NCI-H774 (cell line): Measurements from ENCODE around the gene FUCA2.
"Not testable (repeated sequence)": the region's sequence is repeated elsewhere in the genome, so short reads cannot be mapped to it uniquely, and the experiment has no call there.

Source experiments
- DNase-seq: peaks from one replicate; lab custom pipeline; 2025; lab: John Stamatoyannopoulos, UW

Gene FUCA2

DNA sequence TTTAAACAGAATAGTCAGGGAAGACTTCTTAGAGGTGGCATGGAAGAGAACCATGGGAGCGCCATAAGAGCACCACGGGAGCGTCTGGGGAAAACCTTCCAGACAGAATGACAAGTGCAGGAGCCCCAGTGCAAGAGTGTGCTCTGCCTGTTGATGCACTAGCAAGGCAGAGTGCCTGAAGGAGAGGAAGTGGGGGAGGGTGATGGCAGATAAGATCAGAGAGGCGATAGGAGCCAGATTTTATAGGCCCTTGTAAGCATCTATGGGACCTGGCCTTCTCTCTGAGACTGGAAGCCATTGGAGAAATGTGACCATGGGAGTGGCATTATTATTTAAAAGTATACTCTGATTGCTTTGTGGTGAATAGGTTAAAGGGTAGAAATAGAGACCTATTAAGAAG is 13.1 kb downstream of the FUCA2 start:
- no peak for DNase-seq

DNA sequence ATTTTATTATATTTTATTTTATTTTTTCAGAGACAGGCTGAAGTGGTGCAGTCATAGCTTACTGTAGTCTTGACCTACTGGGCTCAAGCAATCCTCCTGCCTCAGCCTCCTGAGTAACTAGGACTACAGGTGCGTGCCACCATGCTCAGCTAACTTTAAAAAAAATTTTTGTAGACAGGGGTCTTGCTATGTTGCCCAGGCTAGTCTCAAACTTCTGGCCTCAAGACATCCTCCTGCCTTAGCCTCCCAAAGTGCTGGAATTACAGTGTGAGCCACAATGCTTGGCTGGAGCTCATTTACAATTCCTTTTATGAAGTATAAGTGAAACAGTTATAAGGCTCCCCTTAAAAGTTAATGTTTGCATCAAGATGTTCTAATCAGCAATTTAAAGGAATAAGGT is 14.5 kb downstream of the FUCA2 start:
- DNase-seq: no peak

DNA sequence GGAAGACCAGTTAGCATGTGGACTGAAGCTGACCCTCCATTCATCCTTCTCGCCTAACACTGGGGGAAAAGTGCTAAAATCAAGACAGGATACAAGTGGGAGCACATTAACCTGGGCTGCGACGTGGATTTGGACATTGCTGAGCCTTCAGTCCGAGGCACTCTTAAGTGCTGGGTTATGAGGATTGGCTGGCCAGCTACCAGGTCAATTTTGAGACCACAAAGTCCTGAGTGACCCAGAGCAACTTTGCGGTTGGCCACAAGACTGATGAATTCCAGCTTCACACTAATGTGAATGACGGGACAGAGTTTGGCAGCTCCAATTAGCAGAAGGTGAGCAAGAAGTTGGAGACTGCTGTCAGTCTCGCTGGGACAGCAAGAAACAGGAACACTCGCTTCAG is 20.7 kb downstream of the FUCA2 start:
- no peak for DNase-seq

DNA sequence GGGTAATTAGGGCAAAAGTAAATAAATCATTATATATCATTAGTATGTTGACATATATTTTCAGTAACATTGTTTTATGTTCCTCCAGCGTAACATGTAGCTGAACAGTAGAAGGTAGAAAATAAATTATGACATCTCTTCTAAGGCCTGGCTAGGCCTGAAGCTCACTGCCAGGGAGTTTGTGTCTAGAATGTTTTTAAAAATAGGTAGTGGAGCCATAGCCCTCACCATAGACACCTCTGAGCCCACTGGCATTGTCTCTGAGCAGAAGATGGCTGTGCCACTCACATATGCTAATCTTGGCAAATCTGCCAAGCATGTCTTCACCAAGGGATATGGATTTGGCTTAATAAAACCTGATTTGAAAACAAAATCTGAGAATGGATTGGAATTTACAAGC is 21.3 kb downstream of the FUCA2 start:
- no peak for DNase-seq

DNA sequence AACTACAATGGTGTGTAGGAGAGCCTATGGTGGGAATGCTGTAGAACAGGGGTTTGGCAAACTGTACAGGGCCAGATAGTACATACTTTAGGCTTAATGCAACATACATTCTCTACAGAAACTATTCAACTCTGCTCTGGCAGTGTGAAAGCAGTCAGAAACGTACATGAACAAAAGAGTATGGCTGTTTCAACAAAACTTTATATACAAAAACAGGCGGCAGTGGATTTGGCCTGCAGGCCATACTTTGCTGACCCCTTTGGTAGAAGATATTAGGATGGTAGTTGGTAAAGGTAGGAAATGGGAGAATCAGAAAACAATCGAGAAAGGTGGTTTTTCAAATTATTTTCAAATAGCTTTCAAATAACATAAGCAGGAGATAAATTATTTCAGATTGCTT is 24.8 kb downstream of the FUCA2 start:
- no peak for DNase-seq

DNA sequence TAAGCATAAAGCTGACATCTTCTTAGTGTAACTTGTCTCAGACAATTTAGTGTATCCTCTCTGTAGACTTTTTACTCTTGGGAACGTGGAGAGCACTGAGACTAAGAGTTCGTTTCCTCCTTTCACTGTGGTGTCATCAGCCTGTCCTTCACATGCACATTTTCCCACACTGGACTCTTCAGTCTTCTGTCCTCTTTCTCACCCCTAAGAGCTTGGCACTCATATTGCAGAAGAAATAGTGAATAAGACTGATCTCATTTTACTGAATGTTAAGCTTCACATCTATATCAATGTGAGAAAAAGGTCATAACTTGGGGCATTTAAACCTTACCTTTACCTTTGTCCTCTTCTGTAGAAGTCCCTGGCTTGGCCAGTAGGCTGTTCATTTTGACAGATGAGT is 25.6 kb downstream of the FUCA2 start:
- no peak for DNase-seq

DNA sequence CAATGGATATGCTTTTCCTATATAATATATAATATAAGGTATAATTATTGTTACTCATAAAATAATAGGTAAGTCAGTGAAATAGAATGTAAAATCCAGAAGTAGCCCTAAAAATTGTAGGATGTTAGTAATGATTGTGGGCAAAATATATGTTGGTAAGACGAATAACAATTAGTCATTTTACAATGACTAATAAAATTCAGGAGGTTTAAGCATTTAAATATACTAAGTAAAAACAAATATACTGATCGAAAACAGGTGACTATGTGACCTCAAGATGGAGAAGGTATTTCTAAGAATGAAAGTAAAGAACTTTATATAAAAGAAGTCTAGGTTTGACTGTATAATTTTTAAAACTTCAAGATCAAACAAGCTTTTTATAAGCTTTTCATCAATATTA is 28.9 kb downstream of the FUCA2 start:
- DNase-seq: no peak

DNA sequence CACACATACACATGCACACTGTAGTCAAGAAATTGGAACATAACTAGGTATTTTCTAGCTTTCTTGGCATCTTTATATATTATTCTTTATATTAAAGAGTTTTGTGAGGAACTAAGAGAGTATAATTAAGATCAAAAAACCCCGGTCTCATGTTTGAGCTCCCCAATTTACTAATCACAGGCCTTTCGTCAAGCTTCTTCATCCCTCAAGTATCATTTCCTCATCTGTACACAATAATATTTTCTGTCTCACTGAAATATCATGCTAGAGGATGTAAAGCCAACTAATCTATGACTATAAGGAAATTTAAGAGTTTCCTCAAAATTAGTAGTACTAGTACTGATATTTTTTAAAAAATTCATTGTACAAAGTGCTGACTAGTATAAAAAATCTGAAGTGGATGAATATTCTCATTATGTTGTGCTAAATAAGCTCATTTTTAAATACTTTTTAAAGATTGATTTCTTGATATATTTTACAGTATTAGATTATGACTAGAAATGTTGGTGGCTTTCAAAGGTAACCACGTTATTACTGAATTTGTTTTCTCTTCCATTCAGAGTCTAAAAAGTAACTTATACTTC is 32.9 kb downstream of the FUCA2 start:
- DNase-seq: no peak

DNA sequence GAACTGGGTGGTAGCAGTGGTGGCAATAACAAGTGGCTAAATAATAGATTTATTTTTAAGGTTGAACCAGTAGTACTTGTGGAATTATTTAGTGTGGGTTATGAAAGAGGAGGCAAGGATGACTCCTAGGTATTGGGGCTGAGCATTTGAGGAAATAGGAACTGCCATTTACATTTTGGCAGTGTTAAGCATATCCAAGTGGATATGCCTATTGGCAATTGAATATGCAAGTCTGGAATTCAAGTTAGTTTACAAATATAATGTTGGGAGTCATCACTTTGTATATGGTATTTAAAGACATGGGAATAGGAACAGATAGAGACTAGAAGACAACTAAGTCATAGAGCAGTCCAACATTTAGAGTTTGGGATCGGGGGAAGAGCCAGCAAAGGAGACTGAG is 35.0 kb downstream of the FUCA2 start:
- no peak for DNase-seq

DNA sequence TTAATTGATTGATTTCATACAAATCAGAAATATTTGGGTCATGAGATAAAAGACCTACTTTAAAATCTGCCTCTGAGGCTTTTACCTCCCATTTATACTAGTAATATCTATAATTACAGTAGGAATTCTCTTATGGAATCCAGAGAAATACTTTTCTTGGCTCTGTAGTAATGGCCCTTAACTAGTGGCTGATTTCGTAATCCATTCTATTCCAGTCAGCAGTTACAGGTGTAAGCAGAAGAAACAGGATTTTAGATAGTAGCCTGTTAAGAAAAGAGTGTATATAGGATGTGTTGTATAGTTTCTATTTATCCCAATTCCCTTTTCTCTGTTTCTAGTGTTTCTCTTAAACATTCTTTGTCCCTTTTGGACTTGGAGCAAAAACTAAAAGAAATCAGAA is 39.7 kb downstream of the FUCA2 start:
- no peak for DNase-seq

DNA sequence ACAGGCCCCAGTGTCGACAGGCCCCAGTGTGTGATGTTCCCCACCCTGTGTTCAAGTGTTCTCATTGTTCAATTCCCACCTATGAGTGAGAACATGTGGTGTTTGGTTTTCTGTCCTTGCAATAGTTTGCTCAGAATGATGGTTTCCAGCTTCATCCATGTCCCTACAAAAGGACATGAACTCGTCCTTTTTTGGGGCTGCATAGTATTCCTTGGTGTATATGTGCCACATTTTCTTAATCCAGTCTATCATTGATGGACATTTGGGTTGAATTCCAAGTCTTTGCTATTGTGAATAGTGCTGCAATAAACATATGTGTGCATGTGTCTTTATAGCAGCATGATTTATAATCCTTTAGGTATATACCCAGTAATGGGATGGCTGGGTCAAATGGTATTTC is 42.7 kb downstream of the FUCA2 start:
- not testable (repeated sequence) for DNase-seq

DNA sequence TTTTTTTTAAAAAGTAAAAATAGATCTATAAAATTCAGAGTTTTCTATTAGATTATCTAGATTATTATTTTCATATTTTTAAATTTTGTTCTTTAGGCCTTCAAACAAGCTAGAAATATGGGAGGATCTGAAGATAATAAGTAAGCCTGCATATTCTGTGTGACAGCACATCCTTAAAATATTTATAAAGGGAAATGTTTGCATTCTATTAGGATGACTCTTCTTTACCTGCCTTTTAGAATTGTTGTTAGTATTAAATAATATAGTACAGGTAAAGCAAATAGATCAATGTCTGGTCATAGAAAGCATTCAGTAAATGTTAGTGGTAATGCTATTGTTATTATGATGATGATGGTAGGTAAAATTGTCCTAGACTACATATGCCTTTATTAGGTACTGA is 43.5 kb downstream of the FUCA2 start:
- no peak for DNase-seq

DNA sequence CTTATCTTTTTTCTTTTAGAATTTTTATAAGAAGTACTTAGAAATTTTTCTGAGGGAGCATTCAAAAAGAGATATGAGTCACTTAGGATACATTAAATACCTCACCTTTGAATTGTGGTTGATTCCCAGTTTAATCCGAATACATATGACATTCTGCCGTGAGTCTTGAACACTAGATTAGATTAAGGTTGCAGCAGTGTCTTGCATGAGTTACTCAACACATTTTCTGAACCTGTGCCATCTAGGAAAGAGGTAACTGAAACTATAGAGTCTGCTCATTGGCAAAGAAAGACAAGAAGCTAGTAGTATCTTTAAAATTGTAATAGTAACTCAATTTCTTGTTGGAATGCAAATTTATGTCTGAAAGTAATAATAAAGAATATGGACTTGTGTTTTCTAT is 46.0 kb downstream of the FUCA2 start:
- no peak for DNase-seq

DNA sequence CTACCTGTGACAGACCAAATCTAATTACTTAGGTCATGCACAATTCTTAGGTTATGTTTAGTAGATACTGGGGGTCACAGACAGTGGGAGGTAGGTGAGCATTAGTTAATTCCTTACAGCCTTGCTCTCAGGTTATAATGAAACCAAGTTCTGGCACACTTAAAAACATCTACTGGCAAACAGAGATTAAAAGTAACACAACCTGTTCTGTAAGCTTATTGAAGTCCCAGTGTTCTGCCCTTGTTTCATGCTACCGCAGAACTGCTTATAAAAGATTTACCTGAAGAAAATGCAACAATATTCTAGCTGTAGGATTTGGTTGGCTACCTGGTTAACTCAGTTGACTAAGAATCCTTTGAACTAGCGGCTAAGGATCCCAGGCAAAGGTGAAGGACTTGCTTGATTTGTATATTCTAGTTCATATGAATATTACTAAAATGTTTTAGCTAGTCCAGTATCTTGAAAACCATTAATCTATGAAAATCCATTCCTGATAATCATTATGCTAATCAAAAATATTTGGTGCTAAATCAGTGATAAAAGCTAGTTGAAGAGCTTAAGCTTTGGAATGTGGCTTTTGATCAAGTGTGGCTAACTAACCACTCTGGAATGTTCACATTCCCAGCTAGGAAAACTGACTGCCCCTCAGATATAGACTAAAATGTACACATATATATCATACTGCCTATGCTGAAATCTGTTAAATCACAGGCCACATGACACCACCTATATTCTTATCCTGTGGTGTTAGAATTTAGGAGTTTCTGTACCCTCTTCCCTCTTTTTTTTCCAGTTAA is 53.8 kb downstream of the FUCA2 start:
- DNase-seq: no peak

DNA sequence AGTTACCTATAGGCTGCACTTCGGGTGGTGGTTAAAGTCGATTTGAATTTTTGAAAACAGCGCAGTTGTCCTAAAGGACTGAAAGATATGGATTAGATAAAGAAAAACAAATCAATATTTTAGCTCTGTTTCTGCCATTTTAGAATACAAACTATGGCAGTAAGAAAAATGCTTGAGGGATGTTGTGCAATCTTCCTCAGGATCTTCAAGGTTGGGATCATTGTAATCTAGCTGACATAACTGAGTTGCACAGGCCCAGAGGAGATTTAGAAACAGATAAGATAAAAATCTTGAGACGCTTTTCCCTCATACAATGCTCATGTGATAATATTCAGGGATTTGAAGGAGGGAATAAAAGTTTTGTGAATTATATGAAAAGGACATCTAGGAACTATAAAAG is 60.0 kb downstream of the FUCA2 start:
- no peak for DNase-seq

DNA sequence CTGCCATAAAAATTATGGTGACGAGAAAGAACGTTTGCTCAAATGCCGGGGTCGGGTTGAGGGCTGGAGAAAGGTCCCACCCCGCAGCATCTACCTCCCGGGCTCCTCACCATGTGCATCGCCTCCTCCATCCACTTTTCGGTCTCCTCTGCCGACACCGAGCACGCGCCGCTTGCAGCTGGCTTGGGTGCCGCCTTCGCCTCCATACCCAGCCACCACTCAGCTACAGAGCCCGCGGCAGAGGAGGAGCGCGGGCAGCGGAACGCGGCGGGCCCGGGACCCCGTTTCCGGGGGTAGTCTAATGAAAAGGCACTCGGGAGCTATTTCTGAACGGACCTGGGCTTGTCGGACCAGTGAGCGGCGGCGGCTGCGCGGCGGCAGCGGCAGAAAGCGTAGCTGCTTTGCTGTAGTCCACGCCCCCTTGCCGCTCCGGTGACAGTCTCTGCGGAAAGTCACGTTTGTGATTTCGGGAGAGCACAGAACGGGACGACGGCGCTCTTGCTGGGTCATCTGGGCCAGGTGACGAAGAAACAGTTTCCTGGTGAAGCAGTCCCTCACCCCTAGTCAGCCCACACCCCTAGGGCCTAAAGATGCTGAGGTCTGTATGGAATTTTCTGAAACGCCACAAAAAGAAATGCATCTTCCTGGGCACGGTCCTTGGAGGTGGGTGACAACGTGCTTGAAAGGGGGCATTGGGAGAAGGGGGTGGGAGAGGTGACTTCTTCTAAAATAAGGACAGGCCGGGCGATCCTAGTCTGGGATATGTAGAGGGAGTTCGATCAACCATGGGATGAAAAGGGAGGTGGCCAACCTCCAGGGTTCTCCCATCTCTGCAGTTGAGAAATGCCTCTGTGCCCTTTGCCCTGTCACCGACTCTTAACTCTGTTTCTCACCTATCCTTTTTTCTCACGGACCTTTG is 60.8 kb downstream of the FUCA2 start, which contains the start of the genes ADAT2 and PEX3:
ADAT2 (minus strand) TSS at position 243 of the 919 bp plus-strand sequence; CDS start at position 206, 37 bp downstream.
PEX3 (plus strand) TSS at position 353 of the 919 bp plus-strand sequence; CDS start at position 591, 238 bp downstream.
- DNase-seq: peak; percentile 90

DNA sequence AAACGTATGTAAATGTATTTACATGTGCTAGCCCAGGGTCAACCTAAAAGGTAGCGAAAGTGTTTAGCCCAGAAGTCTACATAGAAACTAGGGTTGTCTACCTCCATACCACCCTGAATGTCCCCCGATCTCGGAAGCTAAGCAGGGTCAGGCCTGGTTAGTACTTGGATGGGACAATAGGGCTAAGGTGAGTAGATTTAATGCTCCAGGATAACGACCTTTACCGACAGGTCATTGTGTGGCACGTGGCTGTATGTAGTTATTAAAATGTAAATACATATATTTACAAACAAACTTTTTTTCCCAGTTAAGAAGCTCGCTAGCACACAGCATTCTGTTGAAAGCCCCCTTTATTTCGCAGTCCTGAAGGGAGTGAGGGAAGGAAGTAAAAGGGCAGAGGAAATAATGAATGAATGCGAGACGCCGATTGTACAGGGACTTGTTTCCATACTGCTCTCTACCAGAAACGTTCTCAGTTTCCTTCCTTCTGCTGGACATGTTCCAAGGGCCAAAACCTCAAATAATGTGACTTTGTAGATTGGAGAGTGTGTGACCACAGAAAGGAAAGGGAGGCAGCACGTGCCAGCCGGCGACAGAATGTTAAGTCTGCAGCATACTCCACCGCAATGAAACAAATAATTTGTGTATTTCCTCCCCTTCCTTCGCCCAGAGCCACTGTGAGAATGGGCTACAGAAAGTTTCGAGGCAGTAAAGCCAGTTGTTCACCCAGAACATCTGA is 61.6 kb downstream of the FUCA2 start:
- peak; percentile 5 for DNase-seq

DNA sequence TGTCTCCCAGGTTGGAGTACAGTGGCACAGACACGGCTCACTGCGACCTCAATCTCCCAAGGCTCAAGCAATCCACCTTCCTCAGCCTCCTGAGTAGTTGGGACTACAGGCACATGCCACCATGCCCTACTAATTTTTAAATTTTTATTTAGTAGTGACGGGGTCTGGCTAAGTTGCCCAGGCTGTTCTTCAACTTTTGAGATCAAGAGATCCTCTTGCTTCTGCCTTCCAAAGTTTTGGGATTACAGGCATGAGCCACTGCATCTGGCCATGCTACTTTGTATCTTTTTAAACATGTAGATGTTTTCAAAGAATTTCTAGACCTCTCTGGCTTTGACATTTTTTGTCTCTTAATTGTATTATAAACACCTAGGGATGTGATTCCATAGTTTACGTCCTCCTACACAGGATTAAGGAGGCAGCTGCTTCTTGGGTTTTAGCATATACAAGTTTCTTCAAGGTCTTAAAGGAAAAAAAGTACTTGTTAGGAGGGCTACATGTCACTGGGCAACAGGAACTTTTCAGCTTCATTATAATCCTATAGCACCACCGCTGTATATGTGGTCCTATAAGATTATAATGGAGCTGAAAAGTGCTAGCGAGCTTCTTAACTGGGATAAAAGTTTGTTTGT is 62.3 kb downstream of the FUCA2 start:
- DNase-seq: no peak

DNA sequence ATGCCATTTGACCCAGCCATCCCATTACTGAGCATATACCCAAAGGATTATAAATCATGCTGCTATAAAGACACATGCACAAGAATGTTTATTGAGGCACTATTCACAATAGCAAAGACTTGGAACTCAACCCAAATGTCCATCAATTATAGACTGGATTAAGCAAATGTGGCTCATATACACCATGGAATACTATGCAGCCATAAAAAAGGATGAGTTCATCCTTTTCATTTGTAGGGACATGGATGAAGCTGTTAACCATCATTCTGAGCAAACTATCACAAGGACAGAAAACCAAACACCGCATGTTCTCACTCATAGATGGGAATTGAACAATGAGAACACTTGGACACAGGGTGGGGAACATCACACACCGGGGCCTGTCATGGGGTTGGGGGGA is 63.7 kb downstream of the FUCA2 start:
- not testable (repeated sequence) for DNase-seq
